Panc1 (cell line): ENCODE results near the gene CELSR2. TPM values are rescaled to one million over a fixed set of nuclear protein-coding genes. Genes with fewer than 3 reads are reported as not detected.

Experiments
- ATAC-seq: fragments of 200-7000 bp; cut with Tn5 transposase; 2 replicates; pipeline ENCODE4 v1.9.1; 2020; ENCODE audit warnings: mild to moderate bottlenecking, moderate library complexity
- BruUV-seq: library from RNA; stranded (reverse); fragments of 400-500 nt; replicated peaks from 2 replicates; lab custom pipeline; 2021; lab: Mats Ljungman, UMichigan
- CTCF ChIA-PET: fragments of 300-600 bp; sonication (Branson Sonifier 250); formaldehyde crosslinking; loops from one replicate; lab custom pipeline; 2022; ENCODE audit warnings: antibody characterized with exemption; lab: Charles Lee
- POLR2A ChIA-PET: fragments of 300-600 bp; sonication (Branson Sonifier 250); formaldehyde crosslinking; loops from one replicate; lab custom pipeline; 2022; ENCODE audit warnings: antibody characterized with exemption; lab: Charles Lee
- DNase-seq: peaks from one replicate; pipeline ENCODE4 v3.0.0-alpha.2; 2010; ENCODE audit warnings: low read depth, low spot score
- H3K27ac ChIP-seq: 2 replicates; pipeline ENCODE4 v1.5.1; 2011; ENCODE audit warnings: mild to moderate bottlenecking, low read length, inconsistent platforms
- H3K27me3 ChIP-seq: fragments of 200-500 bp; sonication (Bioruptor generic); 2 replicates; pipeline ENCODE4 v1.6.0; 2014; ENCODE audit warnings: low read length, inconsistent platforms; ENCODE audit not compliant: control insufficient read depth, insufficient read depth
- H3K36me3 ChIP-seq: fragments of 200-500 bp; sonication (Bioruptor generic); 2 replicates; pipeline ENCODE4 v1.5.1; 2014; ENCODE audit warnings: inconsistent platforms, mild to moderate bottlenecking, low read length, moderate library complexity; ENCODE audit not compliant: control insufficient read depth, insufficient read depth
- H3K4me1 ChIP-seq: 2 replicates; pipeline ENCODE4 v1.5.1; 2011; ENCODE audit warnings: inconsistent platforms, mild to moderate bottlenecking, low read length, moderate library complexity; ENCODE audit not compliant: control insufficient read depth, insufficient read depth
- H3K4me3 ChIP-seq, 2 experiments: 2 replicates each; pipeline ENCODE4 v1.5.1; 2011 to 2012; ENCODE audit warnings: low read depth in 2 of 2, low read length in 2 of 2, mild to moderate bottlenecking in 2 of 2, inconsistent platforms in 1 of 2, moderate library complexity in 1 of 2
- H3K9me3 ChIP-seq: fragments of 200-500 bp; sonication (Bioruptor generic); 2 replicates; pipeline ENCODE4 v1.5.1; 2014; ENCODE audit warnings: low read depth, mild to moderate bottlenecking, inconsistent platforms, low read length, moderate library complexity; ENCODE audit not compliant: control insufficient read depth, insufficient read depth
- POLR2AphosphoS5 ChIP-seq: IDR thresholded peaks from 2 replicates; pipeline ENCODE4 v1.6.1; 2012; ENCODE audit warnings: mild to moderate bottlenecking, low read depth, low read length, moderate library complexity
- SIN3A ChIP-seq: IDR thresholded peaks from 2 replicates; pipeline ENCODE4 v1.6.1; 2012; ENCODE audit warnings: low read depth, mild to moderate bottlenecking, low read length, moderate library complexity, borderline replicate concordance; ENCODE audit not compliant: insufficient read depth
- TCF7L2 ChIP-seq: IDR thresholded peaks from 2 replicates; pipeline ENCODE4 v1.6.1; 2011; ENCODE audit warnings: mild to moderate bottlenecking, low read depth, low read length, inconsistent platforms
- in situ Hi-C: cut with HindIII; loops from 2 replicates; pipeline ENCODE4 v1.10.0; 2016; ENCODE audit warnings: low sequenced_read_pairs, low pct_unique_long_range_greater_than_20kb
- intact Hi-C: fragments of 100-400 bp; cut with micrococcal nuclease; formaldehyde crosslinking; loops from one replicate; pipeline ENCODE4 v1.10.0; 2022; ENCODE audit not compliant: unreplicated experiment
- total RNA-seq: library from RNA; stranded (reverse); gene quantifications from one replicate; pipeline ENCODE4 v1.2.1, GENCODE V29; 2021; ENCODE audit not compliant: unreplicated experiment
- TF ChIP-seq, protein P1 (sequence below): fragments of 450-650 bp; IDR thresholded peaks from 2 replicates; pipeline ENCODE4 v1.5.1; 2017; ENCODE audit warnings: mild to moderate bottlenecking
- TF ChIP-seq, protein P2 (sequence below), 2 experiments: IDR thresholded peaks; 2 replicates each; pipeline ENCODE4 v1.6.1; 2011 to 2012; ENCODE audit warnings: low read depth in 2 of 2, control low read depth in 1 of 2, low read length in 1 of 2, mild to moderate bottlenecking in 1 of 2, moderate library complexity in 1 of 2; ENCODE audit not compliant: insufficient read depth in 1 of 2

Gene CELSR2
- total RNA-seq, 1 experiment from 2014 or later = 4.1 TPM

DNA sequence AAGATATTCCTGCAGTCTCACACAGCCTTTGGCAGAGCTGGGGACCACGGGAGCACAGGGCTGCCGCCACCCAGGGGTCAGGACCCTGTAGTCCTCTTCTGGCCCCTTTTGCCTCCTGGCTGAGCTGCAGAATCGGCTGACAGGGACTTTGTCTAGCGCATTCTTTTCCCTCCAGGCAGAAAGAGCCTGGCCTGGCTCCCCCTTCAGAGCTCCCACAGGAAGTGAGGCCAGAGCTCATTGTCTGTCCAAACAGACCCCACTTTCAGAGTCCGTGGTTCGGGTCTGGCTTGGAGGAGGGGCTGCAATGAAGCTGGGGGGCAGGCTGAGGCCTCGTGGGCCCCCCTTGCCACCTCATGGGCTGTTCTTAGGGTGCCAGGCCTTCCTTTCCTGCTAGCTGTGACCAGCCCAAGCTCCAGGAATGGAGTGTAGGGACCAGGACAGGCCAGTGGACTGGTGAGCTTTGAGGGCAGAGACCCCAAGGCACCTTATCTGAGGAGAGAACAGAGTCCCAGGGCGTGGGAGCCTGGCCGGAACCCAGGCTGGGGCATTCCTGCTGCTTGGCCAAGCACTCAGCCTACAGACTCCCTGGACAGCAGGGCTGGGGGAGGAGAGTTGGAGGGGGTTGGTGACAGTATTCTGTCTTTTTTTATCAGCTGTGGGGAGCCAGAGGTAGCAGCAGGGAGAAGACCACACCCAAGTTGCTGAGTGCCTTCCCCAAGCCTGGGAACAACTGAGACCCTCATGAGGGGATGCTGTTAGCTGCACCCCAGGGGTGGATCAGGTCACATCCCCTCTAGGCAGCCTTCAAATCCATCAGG is 4.7 kb downstream of the CELSR2 start:
- Histone ChIP-seq H3K27me3 (no peaks in the 10 kb centered on the region), H3K36me3 (no peaks in the 10 kb centered on the region), H3K4me1 (peaks cover 9% of the 10 kb centered on the region), H3K27ac (no peak overlapping the region), H3K9me3 (no peaks in the 10 kb centered on the region), H3K4me3 (no peak overlapping the region)
- ChIA-PET CTCF (interaction anchor here (0.6 kb wide), 2 partner anchors 47 to 281 kb away, joined by 5 to 7 read pairs; no protein-coding TSS in a partner anchor), POLR2A (no interaction called here)
- BruUV-seq = no TSS peak
- in situ Hi-C loops = no loop called here
- DNase-seq (no peak), ATAC-seq (no peak)
- TF ChIP-seq, protein P1, sequence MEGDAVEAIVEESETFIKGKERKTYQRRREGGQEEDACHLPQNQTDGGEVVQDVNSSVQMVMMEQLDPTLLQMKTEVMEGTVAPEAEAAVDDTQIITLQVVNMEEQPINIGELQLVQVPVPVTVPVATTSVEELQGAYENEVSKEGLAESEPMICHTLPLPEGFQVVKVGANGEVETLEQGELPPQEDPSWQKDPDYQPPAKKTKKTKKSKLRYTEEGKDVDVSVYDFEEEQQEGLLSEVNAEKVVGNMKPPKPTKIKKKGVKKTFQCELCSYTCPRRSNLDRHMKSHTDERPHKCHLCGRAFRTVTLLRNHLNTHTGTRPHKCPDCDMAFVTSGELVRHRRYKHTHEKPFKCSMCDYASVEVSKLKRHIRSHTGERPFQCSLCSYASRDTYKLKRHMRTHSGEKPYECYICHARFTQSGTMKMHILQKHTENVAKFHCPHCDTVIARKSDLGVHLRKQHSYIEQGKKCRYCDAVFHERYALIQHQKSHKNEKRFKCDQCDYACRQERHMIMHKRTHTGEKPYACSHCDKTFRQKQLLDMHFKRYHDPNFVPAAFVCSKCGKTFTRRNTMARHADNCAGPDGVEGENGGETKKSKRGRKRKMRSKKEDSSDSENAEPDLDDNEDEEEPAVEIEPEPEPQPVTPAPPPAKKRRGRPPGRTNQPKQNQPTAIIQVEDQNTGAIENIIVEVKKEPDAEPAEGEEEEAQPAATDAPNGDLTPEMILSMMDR = no peak
- TF ChIP-seq, protein P2, sequence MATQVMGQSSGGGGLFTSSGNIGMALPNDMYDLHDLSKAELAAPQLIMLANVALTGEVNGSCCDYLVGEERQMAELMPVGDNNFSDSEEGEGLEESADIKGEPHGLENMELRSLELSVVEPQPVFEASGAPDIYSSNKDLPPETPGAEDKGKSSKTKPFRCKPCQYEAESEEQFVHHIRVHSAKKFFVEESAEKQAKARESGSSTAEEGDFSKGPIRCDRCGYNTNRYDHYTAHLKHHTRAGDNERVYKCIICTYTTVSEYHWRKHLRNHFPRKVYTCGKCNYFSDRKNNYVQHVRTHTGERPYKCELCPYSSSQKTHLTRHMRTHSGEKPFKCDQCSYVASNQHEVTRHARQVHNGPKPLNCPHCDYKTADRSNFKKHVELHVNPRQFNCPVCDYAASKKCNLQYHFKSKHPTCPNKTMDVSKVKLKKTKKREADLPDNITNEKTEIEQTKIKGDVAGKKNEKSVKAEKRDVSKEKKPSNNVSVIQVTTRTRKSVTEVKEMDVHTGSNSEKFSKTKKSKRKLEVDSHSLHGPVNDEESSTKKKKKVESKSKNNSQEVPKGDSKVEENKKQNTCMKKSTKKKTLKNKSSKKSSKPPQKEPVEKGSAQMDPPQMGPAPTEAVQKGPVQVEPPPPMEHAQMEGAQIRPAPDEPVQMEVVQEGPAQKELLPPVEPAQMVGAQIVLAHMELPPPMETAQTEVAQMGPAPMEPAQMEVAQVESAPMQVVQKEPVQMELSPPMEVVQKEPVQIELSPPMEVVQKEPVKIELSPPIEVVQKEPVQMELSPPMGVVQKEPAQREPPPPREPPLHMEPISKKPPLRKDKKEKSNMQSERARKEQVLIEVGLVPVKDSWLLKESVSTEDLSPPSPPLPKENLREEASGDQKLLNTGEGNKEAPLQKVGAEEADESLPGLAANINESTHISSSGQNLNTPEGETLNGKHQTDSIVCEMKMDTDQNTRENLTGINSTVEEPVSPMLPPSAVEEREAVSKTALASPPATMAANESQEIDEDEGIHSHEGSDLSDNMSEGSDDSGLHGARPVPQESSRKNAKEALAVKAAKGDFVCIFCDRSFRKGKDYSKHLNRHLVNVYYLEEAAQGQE (IDR thresholded peaks at IDR 0.05; ENCODE audit: insufficient read depth in 1 of 2, low read depth in 2 of 2, low read length in 1 of 2) = no peak
- TF ChIP-seq SIN3A (no peak), POLR2AphosphoS5 (no peak), TCF7L2 (no peak)
- intact Hi-C loops = no loop called here

DNA sequence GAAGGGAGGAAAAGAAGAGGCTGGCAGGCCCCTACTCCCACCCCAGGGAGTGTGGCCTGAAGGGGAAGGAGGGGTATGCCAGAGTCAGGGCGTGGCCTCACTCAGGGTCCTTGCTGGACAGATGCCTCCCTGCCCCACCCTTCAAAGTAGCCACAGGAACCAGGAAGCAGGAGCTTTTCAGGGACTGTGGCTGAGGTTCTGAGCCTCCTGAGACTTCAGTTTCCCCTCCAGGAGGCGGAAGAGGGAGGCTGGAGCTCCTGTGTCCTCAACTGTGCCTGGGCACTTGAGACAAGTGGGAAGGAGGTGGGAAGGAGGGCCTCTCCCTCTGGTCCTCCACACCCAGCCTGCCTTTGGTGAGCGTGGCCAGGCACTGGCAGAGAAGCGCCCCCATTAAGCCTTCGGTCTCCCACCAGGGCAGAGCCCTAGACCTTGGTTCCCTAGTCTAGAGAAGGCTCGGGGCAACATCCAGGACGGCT is 5.3 kb downstream of the CELSR2 start:
- intact Hi-C loops = no loop called here
- DNase-seq (no peak), ATAC-seq (no peak)
- H3K4me3 ChIP-seq = no peak overlapping the region
- no peaks in the 10 kb centered on the region for H3K27me3 ChIP-seq
- no peaks in the 10 kb centered on the region for H3K36me3 ChIP-seq
- no peaks in the 10 kb centered on the region for H3K9me3 ChIP-seq
- in situ Hi-C loops = no loop called here
- TF ChIP-seq POLR2AphosphoS5 = no peak
- TF ChIP-seq, protein P2 (IDR thresholded peaks at IDR 0.05; ENCODE audit: insufficient read depth in 1 of 2, low read depth in 2 of 2, low read length in 1 of 2) = no peak
- TF ChIP-seq TCF7L2 = no peak
- TF ChIP-seq, protein P1 = no peak
- no peak for TF ChIP-seq SIN3A
- H3K27ac ChIP-seq = no peak overlapping the region
- ChIA-PET POLR2A (no interaction called here), CTCF (interaction anchor here (0.6 kb wide), 1 partner anchor 48 kb away, joined by 7 read pairs; no protein-coding TSS in a partner anchor)
- H3K4me1 ChIP-seq = peaks cover 8% of the 10 kb centered on the region
- BruUV-seq = no TSS peak
